Measurements from ENCODE around the gene HOPX.
"Not testable (repeated sequence)": the region's sequence is repeated elsewhere in the genome, so short reads cannot be mapped to it uniquely, and the experiment has no call there.

Gene HOPX, protein sequence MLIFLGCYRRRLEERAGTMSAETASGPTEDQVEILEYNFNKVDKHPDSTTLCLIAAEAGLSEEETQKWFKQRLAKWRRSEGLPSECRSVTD

GRCh38 chr4:56681158-56681852 is at the start of gene HOPX:
TSS of gene HOPX (minus strand) at chr4:56681296. CDS start at chr4:56657816, 23,480 bp downstream.
- peak; percentile 62 for DNase-seq (ENCODE audit: low read depth, low spot score)

GRCh38 chr4:56730097-56730496 is 49.0 kb upstream of the HOPX start:
- no peak for DNase-seq (ENCODE audit: low read depth, low spot score)

DNA sequence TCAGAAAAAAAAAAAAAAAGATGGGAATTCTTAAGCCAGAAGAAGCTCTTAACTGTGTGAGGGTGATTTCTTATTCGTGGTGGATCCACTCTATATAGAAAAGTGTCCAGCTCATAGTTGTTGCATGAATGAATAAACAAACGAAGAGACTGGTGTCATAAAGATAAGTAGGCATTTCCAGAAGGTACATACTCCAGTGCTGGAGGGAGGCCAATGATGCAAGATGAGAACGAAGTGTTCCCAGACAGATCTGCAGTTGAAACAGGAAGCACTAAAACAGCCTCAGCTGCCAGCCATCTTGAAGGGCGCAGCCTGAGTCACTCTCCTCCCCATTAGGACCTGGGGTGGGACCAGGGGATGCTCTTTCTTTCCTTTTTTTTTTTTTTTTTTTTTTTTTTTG is 47.4 kb upstream of the HOPX start:
- DNase-seq (ENCODE audit: low read depth, low spot score) = no peak

DNA sequence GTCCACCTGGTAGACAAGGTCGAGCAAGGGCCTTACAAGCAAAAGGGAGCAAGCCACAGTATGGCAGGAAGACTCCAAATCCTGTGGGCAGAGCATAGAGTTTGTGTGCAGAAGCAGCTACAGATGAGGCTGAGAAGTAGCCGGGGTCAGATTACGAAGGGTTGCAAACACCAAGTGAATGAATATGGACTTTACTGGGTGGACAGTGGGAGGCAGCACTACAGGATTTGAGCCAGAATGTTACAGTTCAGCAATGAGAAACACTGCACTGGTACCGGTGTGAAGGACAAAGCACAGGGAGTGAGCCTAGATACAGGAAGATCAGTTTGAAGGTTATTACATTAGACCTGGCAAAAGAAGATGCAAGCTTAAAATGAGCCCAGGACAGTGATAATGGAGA is 46.1 kb upstream of the HOPX start:
- DNase-seq (ENCODE audit: low read depth, low spot score) = no peak

GRCh38 chr4:56726593-56726992 is 45.5 kb upstream of the HOPX start:
- not testable (repeated sequence) for DNase-seq (ENCODE audit: low read depth, low spot score)

GRCh38 chr4:56723659-56724230 is 42.6 kb upstream of the HOPX start:
- no peak for DNase-seq (ENCODE audit: low read depth, low spot score)

DNA sequence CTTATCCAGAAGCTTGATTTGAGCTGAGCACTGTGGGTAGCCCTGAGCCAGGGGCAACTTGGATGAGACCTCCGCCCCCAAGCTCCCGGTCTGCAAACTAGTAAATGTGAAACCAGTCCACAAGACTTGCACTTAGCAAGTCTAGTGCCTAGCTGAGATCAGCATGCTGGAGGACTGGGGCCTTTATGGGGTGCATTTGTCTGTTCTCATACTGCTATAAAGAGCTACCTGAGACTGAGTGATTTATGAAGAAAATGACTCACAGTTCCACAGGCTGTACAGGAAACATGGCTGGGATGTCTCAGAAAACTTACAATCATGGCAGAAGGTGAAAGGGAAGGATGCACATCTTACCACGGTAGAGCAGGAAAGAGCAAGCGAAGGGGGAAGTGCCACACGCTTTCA is 42.1 kb upstream of the HOPX start:
- DNase-seq (ENCODE audit: low read depth, low spot score) = no peak

GRCh38 chr4:56708146-56708545 is 27.1 kb upstream of the HOPX start:
- DNase-seq (ENCODE audit: low read depth, low spot score) = no peak

DNA sequence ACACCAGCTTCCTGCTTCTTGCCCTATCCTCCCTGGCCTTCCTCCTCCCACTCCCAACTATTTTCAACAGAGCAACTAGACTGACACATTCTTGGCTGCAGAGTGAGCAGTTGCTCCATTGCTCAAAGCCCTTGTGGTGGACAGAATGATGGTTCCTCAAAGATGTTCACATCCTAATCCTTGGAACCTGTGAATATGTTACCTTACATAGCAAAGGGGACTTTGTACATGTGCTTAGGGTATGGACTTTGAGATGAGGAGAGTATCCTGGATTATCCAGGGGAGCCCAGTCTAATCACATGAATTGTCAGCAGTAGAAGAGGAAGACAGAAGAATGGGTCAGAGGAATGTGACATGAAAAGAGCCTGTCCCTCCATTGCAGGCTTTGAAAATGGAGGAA is 24.9 kb upstream of the HOPX start:
- DNase-seq (ENCODE audit: low read depth, low spot score) = no peak

DNA sequence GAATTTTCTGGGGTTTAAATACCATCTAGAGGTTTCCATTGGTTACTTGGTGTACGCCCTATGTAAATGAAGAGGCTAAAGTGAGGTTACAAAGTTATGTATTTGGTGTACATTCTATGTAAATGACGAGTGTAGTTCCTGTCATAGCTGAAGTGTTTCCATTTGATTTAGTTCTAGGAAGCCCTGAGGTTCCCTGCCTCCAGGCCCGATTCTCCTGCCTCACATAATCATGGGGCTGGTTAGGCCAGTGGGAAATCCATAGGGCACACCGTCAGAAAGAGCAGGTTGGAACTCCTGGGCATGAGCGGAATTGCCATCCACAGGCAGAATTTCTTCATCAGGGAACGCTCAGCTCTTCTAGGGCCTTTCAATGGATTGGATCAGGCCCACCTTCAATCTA is 24.2 kb upstream of the HOPX start:
- DNase-seq (ENCODE audit: low read depth, low spot score) = no peak

DNA sequence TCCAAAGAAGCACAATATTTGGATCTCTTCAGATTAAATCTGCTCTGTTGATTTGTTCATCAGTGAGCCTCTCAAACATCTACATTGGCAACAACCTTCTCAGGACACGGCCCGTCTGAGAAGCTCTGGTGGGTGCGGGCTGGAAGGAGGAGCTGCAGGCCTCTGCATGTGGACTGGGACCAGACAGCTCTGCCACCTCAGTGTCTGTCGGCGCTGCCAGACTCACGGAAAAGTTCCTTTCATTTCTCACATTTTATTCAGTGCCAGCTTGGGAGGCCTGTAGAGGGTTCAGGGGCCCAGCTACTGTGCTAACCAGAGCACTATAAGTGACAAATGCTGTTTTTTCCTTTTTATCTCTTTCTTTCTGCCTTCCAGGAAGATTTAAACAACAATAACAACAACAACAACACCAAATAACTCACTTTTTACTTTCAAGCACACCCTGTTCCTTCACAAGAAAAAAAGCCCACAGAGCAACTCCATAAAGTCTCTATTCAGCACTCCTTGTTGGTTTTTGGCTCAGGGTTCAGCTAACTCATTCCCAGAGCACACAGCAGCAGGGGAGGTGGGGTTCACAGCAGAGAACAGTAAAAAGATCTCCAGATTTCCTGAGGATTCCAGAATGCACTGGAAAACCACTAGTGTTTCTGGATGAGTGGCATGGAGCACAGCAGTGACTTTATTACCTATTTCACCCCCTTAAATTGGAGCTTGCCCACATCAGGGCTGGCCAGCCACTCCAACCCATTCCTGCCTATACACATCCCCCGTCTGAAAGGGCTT is 23.2 kb upstream of the HOPX start:
- DNase-seq (ENCODE audit: low read depth, low spot score) = no peak

- no peak for DNase-seq (ENCODE audit: low read depth, low spot score)
Observed at GRCh38 chr4:56703378-56703777, 22.3 kb upstream of the HOPX start.

GRCh38 chr4:56701644-56702043 is 20.5 kb upstream of the HOPX start:
- DNase-seq (ENCODE audit: low read depth, low spot score) = no peak

GRCh38 chr4:56701161-56701480 is 20.0 kb upstream of the HOPX start:
- DNase-seq (ENCODE audit: low read depth, low spot score) = no peak

DNA sequence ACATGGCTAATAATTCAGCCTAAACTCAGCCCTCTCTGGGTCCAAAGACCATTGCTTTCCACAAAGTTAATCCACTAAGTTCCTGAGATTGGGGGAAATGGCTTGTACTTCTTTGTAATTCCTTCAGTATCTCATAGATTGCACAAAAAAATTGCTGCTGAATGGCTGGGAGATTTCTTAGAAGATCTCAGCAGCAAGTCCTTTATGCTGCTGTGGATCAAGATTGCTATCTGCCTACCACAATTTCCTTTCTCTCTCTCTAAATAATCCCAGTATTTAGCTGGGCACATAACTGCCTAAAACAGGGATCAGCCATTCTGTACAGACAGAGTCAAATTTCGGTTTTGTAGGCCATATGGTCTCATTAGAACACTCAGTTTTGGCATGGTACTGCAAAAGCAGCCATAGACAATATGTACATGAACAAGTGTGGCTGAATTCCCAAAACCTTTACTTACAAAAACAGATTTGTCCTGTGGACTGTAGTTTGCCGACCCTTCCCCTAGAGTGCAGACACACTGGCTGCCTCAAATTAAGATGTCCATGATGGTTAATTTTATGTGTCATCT is 18.5 kb upstream of the HOPX start:
- DNase-seq (ENCODE audit: low read depth, low spot score) = no peak

DNA sequence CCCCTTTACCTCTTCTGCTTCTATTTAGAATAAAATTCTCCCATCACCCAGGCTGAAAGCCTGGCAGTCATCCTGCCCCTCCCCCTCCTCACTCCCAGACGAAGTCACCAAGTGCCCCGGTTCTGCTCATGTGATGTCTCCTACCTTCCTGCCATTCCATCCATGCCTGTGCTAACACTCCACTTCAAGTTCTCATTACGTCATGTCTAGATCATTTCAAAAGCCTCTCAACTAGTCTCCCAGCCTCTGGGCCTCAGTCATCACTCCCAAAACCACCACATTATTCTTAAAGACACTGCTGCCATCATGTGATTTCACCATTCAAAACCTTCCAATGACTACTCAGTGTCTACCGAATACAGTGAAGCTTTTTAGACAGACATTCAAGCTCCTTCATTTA is 17.2 kb upstream of the HOPX start:
- DNase-seq (ENCODE audit: low read depth, low spot score) = peak; percentile 27

- DNase-seq (ENCODE audit: low read depth, low spot score) = no peak
Observed at GRCh38 chr4:56696056-56696455, 15.0 kb upstream of the HOPX start.

DNA sequence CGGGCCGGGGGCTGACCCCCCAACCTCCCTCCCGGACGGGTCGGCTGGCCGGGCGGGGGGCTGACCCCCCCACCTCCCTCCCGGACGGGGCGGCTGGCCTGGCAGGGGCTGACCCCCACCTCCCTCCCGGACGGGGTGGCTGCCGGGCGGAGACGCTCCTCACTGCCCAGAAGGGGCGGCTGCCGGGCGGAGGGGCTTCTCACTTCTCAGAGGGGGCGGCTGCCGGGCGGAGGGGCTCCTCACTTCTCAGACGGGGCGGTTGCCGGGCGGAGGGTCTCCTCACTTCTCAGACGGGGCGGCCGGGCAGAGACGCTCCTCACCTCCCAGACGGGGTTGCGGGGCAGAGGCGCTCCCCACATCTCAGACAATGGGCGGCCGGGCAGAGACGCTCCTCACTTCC is 12.4 kb upstream of the HOPX start:
- DNase-seq (ENCODE audit: low read depth, low spot score) = not testable (repeated sequence)

DNA sequence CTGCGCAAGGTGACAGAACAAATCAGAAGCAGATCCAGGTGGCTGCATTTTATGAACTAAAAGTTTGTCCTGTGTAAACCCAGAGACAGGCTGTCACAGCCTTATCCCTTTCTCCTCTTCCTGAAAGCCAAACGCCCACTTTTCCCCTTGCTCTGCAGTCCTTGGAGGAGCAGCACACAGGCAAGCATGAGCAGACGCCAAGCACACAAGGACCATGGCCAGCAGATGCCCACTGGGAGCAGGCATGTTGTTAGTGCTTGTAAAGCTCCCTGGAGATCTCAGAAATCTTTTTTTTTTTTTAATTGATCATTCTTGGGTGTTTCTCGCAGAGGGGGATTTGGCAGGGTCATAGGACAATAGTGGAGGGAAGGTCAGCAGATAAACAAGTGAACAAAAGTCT is 11.5 kb upstream of the HOPX start:
- no peak for DNase-seq (ENCODE audit: low read depth, low spot score)

GRCh38 chr4:56691425-56691824 is 10.3 kb upstream of the HOPX start:
- DNase-seq (ENCODE audit: low read depth, low spot score) = no peak

DNA sequence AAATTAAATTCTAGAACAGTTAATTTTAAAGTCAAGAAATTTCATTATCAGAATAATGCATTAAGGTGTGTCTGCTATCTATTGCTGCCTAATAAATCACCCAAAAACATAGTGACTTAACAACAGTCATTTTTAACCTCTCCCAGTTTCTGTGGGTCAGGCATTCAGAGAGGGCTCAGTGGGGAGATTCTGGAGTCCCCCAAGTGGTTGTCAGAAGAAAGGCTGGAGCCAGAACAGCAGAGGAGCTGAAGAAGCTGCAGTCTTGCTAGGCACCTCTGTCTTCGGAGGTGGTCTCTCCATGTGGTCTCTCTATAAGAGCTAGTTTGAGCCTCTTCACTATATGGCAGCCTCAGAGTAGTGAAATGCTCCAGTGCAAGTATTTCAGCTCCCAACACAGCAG is 9.3 kb upstream of the HOPX start:
- no peak for DNase-seq (ENCODE audit: low read depth, low spot score)

- no peak for DNase-seq (ENCODE audit: low read depth, low spot score)
Observed at GRCh38 chr4:56689201-56689969, 8.3 kb upstream of the HOPX start.
